GM08714 (cell line): ENCODE data around the gene PNKD.
A peak's percentile ranks its signal among the peaks of the same experiment; 100 is the strongest.

Experiments used
- H3K4me3 ChIP-seq: fragments of 200-500 bp; sonication (Bioruptor generic); 2 replicates; pipeline ENCODE4 v1.5.1; 2014; ENCODE audit warnings: mild to moderate bottlenecking, low read length, inconsistent platforms
- ZNF274 ChIP-seq: IDR thresholded peaks from 2 replicates; pipeline ENCODE4 v1.6.1; 2012; ENCODE audit warnings: mild to moderate bottlenecking, low read depth, low read length

Gene PNKD

DNA sequence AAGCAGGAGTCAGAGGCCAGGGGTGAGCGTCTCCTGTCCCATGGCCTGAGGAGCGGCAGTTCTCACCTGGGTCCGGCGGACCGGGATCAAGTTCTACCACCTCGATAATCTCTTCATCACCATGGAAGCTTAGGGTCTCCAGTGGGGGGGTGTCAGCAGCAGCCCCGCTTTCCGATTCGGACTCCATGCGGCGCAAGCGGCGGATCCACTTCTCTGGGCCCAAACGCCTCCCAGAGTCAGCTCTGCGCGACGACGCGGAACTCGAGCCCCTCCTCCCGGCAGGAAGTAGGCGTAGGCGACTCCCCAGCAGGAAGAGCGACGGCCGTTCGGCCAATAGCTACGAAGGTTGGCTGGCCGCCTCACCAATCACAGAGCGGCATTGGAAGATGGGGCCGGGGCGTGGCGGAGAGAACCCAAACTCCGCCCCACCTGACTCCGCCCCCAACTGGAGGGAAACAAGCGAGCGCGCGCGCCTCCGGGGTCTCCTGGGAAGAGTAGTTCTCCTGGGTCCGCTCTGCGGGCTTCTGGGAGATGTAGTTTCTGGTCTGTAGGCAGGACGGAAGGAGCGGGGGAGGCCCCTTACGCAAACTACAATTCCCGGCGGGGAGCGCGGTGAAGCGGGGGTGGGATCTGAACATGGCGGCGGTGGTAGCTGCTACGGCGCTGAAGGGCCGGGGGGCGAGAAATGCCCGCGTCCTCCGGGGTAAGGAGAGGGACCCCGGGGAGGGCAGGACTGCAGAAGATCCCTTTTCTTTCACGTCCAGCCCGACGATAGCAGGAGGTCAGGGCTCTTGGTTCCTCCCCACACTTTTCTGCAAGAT lies at the start of gene PNKD, which contains the start of gene AAMP:
Gene PNKD (plus strand): TSS at position 620 of the 821 bp plus-strand sequence. CDS start 17 bp downstream, at position 637.
Gene AAMP (minus strand): TSS at position 238 of the 821 bp plus-strand sequence. CDS start 51 bp downstream, at position 187.
- TF ChIP-seq ZNF274 = no peak
- peak within 1 kb of the TSS; percentile 87 for H3K4me3 ChIP-seq

GRCh38 chr2:218221000-218221399 lies 49.3 kb upstream of the PNKD start:
- TF ChIP-seq ZNF274 = no peak
- peak overlapping the region; percentile 71 for H3K4me3 ChIP-seq

DNA sequence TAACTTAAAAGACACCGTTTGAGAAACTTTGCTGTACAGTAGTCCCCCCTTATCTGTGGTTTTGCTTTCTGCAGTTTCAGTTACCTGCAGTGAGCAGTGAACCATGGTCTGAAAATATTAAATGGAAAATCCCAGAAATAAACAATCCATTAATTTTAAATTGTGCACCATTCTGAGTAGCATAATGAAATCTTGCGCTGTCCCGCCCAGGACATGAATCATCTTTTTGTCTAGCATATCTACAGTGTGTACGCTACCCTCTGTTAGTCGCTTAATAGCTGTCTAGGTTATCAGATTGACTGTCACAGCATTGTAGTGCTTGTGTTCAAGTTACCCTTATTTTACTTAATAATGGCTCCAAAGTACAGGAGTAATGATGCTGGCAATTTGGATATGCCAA lies 47.3 kb upstream of the PNKD start:
- no peak for TF ChIP-seq ZNF274
- peak overlapping the region; percentile 55 for H3K4me3 ChIP-seq

- TF ChIP-seq ZNF274 = no peak
- H3K4me3 ChIP-seq = no peak overlapping the region
Measured at GRCh38 chr2:218224186-218224585, 46.1 kb upstream of the PNKD start.

DNA sequence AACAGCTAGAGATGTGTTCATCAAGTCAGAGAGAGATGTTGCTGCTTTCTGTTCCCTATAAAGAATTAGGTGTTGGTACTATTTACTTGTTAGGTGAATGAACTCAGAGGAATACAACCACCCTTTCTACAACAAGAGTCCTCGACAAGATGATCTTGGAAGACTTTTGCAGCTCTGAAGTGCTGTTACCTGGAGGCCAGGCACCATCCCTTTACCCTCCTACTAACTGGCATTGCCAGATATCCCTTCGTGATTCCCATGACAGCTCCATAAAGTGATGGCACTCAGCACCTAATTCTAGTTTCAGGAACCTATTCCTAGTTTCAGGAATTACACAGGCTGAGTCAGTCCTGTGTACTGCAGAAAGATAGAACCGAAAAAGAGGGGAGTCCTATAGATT lies 43.4 kb upstream of the PNKD start:
- no peak for TF ChIP-seq ZNF274

GRCh38 chr2:218228366-218229090 lies 41.8 kb upstream of the PNKD start:
- peak overlapping the region; percentile 36 for H3K4me3 ChIP-seq

More for the DNA sequence above, 43.4 kb upstream of the PNKD start:
- no peak overlapping the region for H3K4me3 ChIP-seq

DNA sequence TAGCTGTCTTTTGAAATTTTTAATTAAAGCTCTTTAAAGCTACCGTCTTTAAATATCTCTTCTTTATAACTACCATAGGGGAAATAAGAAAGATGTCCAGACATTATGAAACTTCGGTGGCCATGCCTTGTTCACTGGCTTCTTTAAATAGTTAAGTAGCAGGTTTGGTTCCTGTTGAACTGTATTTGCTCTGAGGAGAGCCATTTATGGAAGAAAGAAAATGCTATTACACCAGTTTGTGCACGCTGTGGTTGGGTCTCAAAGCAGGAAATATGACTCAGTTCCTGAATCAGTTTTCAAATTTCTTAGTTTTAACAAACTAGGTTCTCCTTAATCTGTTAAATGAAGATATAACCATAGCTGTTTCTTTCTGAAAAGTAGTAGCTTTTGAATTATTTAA lies 41.1 kb upstream of the PNKD start:
- no peak for TF ChIP-seq ZNF274
- no peak overlapping the region; the same call in 1 of the 2 replicates for H3K4me3 ChIP-seq

More at GRCh38 chr2:218228366-218229090, 41.8 kb upstream of the PNKD start:
- no peak for TF ChIP-seq ZNF274

DNA sequence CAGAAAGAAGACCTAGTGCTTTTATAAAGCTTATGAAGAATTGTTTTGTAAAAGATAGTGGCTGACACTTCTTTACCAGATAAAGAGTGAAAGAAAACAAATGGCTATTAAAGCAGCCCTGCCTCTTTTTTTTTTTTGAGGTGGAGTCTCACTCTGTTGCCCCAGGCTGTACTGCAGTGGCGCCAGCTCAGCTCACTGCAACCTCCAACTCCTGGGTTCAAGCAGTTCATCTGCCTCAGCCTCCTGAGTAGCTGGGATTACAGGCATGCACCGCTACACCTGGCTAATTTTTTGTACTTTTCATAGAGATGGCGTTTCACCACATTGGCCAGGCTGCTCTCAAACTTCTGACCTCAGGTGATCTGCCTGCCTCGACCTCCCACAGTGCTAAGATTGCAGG lies 40.5 kb upstream of the PNKD start:
- peak overlapping the region; percentile 32; the same call in 1 of the 2 replicates for H3K4me3 ChIP-seq
- no peak for TF ChIP-seq ZNF274

- TF ChIP-seq ZNF274 = no peak
- H3K4me3 ChIP-seq = peak overlapping the region; percentile 32; the same call in 1 of the 2 replicates
Measured at GRCh38 chr2:218230882-218231281, 39.4 kb upstream of the PNKD start.

DNA sequence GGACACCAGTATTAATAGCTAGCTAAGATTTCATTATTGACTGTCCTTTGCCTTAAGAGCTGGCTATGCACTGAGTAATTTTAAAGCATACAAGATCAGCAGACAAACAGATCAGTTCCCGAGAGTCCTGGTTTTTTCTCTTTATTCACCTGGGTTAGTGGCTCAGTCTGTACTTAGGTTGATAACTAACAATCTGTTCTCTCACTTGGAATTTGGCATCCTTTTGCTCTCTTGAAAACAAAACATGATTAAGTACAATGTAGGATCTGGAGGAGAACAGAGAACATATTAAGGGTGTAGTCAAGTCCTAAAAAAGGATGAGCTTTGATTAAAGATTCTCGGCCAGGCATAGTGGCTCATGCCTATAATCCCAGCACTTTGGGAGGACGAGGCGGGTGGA lies 36.8 kb upstream of the PNKD start:
- no peak for TF ChIP-seq ZNF274

DNA sequence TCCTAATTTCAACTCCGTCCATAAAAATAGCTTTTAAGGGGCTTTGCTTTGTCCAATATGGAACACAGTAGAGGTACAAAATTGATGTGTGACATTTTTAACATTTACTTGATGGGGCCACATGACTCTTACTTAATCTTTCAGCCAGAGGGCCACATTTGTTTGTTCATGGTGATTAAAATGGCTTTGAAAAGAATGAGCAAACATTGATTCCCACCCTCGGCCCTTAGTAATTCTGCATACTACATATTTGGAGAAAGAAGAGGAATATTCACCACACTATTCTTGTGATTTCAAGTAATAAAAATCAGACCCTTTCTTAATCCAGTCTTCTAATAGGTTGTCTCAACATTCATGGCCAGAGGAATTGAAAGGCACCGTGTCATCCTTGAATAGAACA lies 35.8 kb upstream of the PNKD start:
- no peak overlapping the region for H3K4me3 ChIP-seq
- no peak for TF ChIP-seq ZNF274

More for the DNA sequence above, 36.8 kb upstream of the PNKD start:
- H3K4me3 ChIP-seq = no peak overlapping the region

GRCh38 chr2:218235017-218235416 lies 35.3 kb upstream of the PNKD start:
- no peak overlapping the region for H3K4me3 ChIP-seq
- TF ChIP-seq ZNF274 = no peak

DNA sequence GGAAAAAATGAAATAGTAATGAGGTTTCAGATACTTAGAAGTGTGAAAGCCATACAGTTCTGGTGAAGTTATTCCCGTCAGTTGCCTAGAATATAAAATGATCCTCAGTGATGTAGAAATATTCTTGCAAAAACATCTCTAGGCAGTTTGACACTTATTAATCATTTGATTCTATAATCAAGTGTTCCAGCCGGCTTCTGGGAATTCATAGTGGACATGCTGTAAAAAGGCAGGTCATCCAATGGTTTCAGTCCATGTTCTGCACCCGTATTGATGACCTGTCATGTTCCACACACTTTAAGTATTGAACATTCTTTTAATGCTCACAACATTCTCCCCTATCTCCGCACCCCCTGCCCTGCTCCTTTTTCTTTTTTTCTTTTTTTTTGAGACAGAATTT lies 33.5 kb upstream of the PNKD start:
- no peak overlapping the region for H3K4me3 ChIP-seq
- no peak for TF ChIP-seq ZNF274

- no peak for TF ChIP-seq ZNF274
- H3K4me3 ChIP-seq = no peak overlapping the region
Measured at GRCh38 chr2:218238887-218239286, 31.4 kb upstream of the PNKD start.

- TF ChIP-seq ZNF274 = no peak
- no peak overlapping the region for H3K4me3 ChIP-seq
Measured at GRCh38 chr2:218244204-218244603, 26.1 kb upstream of the PNKD start.
